Urinary bladder (tissue), 4 donors: Measurements from ENCODE around the gene GPR150. TPM values are rescaled to one million over a fixed set of nuclear protein-coding genes. Genes with fewer than 3 reads are reported as not detected.
A peak's percentile ranks its signal among the peaks of the same experiment; 100 is the strongest.
"Not testable (repeated sequence)": the region's sequence is repeated elsewhere in the genome, so short reads cannot be mapped to it uniquely, and the experiment has no call there.

Experiments used
- DNase-seq: peaks from one replicate; pipeline ENCODE4 v3.0.0-alpha.2; 2015; ENCODE audit errors: extremely low spot score
- H3K27ac ChIP-seq: one replicate; pipeline ENCODE4 v1.5.1; 2013; ENCODE audit warnings: low read depth, mild to moderate bottlenecking, moderate library complexity
- H3K36me3 ChIP-seq: one replicate; pipeline ENCODE4 v1.6.1; 2013; ENCODE audit warnings: mild to moderate bottlenecking, moderate library complexity; ENCODE audit not compliant: insufficient read depth
- H3K4me1 ChIP-seq: one replicate; pipeline ENCODE4 v1.6.1; 2013; ENCODE audit warnings: mild to moderate bottlenecking, moderate library complexity; ENCODE audit not compliant: insufficient read depth
- H3K4me3 ChIP-seq: one replicate; pipeline ENCODE4 v1.5.1; 2013; ENCODE audit warnings: low read depth, low read length
- WGBS: extraction: QIAGEN DNeasy Blood & Tissue Kit; methylation state at CpG from one replicate; pipeline ENCODE4 v1.1.7; 2013; 5-methylcytosine and 5-hydroxymethylcytosine counted together
- polyA plus RNA-seq: library from polyadenylated mRNA; stranded (reverse); fragments of 200-250 nt; gene quantifications from one replicate; pipeline ENCODE4 v1.2.3, GENCODE V29; 2013
- total RNA-seq: library from RNA; depleted of rRNA; stranded (reverse); fragments of >200 nt; gene quantifications from one replicate; pipeline ENCODE4 v1.2.3, GENCODE V29; 2014
- donor health status: healthy with polysubstance abuse.
- donor health status: healthy.

Gene GPR150
- total and polyA plus RNA-seq, 2 donors = 0.73 TPM; not detected in 1

DNA sequence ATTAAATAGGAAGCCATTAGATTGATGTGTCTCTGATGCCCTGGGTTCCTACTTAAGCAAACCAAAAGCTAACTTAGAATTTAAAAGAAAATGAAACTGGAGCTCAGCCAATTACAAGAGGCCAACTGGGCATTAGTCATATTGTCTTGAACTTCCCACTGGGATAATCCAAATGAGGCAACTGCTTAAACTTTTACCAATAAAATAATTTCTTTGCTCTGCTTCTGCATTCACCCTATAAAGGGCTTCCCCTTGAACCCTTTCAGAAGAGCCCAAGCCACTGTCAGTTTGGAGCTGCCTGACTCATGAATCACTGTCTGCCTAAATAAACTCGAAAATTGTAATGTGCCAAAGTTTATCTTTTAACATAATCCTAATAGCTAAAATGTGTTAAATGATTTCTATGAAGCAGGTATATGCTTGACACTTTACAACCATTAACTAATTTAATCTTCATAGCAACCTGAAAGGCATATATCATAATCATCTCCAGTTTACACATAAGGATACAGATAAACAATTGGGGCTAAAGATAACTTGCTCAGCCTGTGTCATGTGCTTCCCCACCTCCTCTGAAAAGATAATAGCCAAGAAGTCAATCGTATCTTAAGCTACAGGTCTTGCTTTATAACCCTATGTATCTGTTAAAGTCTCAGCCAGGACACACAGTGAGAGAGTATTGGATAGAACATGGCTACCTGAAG, 11.5 kb downstream of the GPR150 start:
- Histone ChIP-seq H3K4me1 (no peaks in the 10 kb centered on the region), H3K36me3 (no peaks in the 10 kb centered on the region), H3K27ac (no peak overlapping the region), H3K4me3 (no peak overlapping the region)
- WGBS = 53% methylated on average over 2 of the region's 2 CpGs
- no peak for DNase-seq

DNA sequence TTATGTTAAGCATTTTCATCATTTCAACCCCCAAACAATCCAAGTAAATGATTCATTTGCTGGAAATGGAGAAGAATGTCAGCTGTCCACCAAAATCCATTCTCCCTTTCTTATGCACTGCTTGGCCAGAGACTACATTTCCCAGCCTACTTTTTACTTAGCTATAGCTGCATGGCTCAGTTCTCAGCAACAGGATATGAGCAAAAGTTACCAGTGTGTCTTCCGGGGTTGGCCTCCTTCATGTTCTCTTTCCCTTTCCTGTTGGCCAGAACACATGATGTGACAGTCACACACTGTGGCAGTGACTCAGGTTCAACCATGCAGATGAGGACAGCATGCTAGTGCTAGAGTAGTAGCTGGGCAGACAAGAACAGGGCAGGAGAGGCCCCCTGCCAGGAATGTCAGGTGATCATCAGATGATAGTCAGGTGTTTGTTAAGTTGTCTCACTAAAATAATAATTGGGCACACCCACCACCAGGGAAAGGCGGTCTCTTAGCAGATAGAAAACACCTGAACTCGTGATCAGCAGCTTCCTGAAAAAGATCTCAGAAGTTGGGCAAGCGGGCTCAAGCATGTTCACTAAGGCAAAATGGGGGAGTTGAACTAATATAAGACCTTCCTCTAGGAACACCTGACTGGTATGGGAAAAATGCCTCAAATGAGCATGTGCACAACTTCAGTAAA, 12.2 kb downstream of the GPR150 start:
- 86% methylated on average over 4 of the region's 4 CpGs for WGBS
- H3K36me3 ChIP-seq = no peaks in the 10 kb centered on the region
- no peaks in the 10 kb centered on the region for H3K4me1 ChIP-seq
- H3K27ac ChIP-seq = no peak overlapping the region
- no peak for DNase-seq
- no peak overlapping the region for H3K4me3 ChIP-seq

DNA sequence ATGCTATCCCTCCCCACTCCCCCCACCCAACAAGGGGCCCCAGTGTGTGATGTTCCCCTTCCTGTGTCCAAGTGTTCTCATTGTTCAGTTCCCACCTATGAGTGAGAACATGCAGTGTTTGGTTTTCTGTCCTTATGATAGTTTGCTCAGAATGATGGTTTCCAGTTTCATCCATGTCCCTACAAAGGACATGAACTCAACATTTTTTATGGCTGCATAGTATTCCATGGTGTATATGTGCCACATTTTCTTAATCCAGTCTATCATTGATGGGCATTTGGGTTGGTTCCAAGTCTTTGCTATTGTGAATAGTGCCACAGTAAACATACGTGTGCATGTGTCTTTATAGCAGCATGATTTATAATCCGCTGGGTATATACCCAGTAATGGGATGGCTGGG, 13.1 kb downstream of the GPR150 start:
- H3K36me3 ChIP-seq, DNase-seq, H3K4me1 ChIP-seq, H3K27ac ChIP-seq, H3K4me3 ChIP-seq: not testable (repeated sequence)
- 93% methylated on average over 2 of the region's 2 CpGs for WGBS

DNA sequence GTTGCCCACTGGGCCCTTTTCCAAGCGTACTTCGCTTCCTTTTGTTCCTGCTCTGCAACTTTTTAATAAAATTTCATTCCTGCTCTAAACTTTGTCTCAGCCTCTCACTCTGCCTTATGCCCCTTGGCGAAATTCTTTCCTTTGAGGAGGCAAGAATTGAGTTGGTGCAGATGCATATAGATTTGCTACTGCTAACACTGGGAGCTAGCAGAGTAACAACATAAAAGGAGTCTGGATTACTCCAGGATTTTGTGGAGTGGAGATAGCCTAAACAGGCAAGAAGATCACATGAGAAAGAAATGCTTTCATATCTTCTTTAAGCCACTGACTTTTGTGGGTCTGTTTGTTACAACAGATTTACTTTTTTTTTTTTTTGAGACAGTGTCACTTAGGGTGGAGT, 13.8 kb downstream of the GPR150 start:
- H3K4me3 ChIP-seq = no peak overlapping the region
- DNase-seq = no peak
- H3K36me3 ChIP-seq = no peaks in the 10 kb centered on the region
- H3K27ac ChIP-seq = no peak overlapping the region
- WGBS = 93% methylated on average over 3 of the region's 3 CpGs
- no peaks in the 10 kb centered on the region for H3K4me1 ChIP-seq

DNA sequence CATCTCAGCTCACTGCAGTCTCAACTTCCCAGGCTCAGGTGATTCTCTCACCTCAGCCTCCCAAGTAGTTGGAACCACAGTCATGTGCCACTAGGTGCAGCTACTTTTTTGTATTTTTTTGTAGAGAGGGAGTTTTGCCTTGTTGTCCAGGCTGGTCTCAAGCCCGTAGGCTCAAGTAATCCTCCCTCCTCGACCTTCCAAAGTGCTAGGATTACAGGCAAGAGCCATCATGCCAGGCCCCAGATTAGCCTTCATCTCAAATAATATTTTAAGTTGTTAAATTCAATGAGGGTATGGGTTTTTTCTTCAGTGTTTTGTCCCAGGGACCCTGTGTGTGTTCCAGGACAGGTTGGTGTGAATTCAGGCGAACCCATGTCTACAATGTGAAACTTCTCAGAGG, 14.2 kb downstream of the GPR150 start:
- Histone ChIP-seq H3K4me3 (no peak overlapping the region), H3K27ac (no peak overlapping the region), H3K36me3 (no peaks in the 10 kb centered on the region), H3K4me1 (no peaks in the 10 kb centered on the region)
- DNase-seq = no peak
- 86% methylated on average over 3 of the region's 3 CpGs for WGBS

DNA sequence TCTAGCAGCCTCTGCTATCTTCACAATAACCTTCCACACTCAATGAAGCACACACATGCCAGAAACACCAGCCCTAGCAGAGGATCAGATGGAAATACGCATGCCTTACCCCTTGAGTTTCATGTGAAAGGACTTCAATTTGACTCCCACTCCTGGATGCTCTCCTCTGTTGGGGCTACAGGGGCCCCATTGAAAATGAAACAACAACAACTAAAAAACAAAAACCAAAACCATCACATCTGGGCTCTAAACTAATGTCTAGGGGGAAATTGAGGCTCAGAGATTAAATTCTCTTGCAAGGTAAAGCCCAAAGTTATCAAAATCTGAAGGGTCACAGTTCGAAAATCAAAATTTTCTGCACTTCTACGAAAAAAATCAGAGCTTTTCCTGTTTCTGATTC, 18.7 kb downstream of the GPR150 start:
- no peaks in the 10 kb centered on the region for H3K36me3 ChIP-seq
- H3K4me1 ChIP-seq = no peaks in the 10 kb centered on the region
- WGBS = 78% methylated on average over 3 of the region's 3 CpGs
- no peak overlapping the region for H3K27ac ChIP-seq
- no peak overlapping the region for H3K4me3 ChIP-seq
- DNase-seq = no peak

DNA sequence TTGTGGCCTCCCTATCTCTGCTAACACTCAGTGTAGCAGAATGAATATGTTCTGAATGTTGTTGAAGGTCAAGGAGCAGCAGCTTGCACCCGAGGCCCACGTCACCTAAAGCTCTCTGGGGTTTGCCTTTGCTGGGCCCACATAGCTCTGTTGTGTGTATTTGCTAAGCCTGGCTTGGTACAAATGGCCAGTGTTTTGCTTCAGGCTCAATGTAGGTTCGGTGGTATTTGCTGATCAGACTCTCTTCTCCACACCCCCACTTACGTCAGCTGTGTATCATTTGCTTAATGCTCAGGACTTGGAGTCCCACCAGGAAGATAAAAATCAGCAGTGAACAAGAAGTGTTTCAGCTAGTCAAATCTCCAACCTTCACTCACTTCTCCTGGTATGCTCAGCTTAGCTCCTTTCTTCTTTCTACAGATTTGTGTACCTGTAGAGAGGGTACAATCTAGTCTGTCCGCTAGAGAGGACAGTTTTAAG, 21.9 kb downstream of the GPR150 start:
- Histone ChIP-seq H3K36me3 (no peaks in the 10 kb centered on the region), H3K27ac (peak overlapping the region; percentile 83), H3K4me3 (no peak overlapping the region), H3K4me1 (no peaks in the 10 kb centered on the region)
- no peak for DNase-seq
- 63% methylated on average over 5 of the region's 5 CpGs for WGBS

DNA sequence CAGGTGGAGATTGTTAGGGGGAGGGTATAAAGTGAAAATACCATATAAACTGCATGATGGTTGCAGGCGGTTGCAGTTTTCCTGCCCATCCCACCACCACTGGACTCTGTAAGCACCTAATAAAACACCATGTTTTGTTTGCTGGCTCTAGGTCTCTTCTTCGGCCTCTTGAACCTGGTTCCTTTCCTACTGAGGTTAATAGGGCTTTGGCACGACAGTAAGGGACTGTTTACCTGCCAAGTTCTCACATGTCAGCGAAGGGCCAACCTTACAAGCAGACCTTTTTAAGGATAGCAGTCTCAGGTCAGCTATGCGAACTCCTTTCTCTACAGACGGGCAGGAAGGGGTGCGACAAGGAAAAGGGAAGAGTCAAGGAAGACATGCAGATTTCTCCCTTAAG, 23.3 kb downstream of the GPR150 start:
- H3K4me1 ChIP-seq = no peaks in the 10 kb centered on the region
- no peak overlapping the region for H3K27ac ChIP-seq
- DNase-seq = no peak
- H3K36me3 ChIP-seq = no peaks in the 10 kb centered on the region
- WGBS = 81% methylated on average over 7 of the region's 7 CpGs
- H3K4me3 ChIP-seq = no peak overlapping the region

DNA sequence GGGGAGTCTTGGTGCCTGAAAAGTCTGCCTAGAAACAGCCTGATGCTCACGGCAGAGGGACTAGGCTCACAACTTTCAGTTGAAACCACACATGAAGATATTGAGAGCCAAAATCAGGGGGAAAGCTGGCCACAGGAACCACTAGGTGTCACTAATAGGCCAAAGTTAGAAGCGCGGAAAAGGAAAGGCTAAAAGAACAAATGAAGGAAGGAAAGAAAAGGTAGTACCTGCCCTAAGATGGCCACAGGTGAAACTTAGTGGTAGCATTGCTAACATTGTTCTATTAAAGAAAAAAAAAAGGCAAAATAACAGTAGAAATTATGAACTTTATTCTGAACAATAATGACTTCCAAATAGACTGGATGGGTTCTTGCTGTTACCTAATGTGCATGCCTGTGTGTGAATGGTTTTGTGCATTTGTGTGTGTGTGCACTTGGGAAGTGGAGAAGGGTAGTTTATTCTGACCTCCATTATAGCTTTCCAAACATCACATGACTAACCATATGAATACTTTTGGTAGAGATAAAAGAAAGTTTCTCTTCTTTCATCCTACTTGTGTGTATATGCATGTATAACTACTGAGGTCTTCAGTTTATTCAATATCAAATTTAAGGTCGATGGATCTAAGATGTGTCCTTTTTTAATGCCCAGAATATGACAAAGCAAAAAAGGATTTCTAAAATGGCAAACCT, 24.6 kb downstream of the GPR150 start:
- WGBS = 12% methylated on average over 4 of the region's 4 CpGs
- H3K36me3 ChIP-seq = no peaks in the 10 kb centered on the region
- H3K4me3 ChIP-seq = no peak overlapping the region
- H3K4me1 ChIP-seq = no peaks in the 10 kb centered on the region
- DNase-seq = no peak
- H3K27ac ChIP-seq = no peak overlapping the region

DNA sequence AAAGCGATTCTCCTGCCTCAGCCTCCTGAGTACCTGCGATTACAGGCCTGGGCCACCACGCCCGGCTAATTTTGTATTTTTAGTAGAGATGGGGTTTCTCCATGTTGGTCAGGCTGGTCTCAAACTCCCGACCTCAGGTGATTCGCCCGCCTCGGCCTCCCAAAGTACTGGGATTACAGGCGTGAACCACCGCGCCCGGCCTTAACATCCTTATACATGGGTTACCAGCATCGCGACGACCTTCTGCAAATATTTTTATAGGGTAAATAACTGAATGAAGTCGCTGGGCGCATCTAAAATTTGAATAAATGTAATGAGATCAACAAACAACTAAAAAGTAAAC, 26.3 kb downstream of the GPR150 start:
- not testable (repeated sequence) for H3K36me3 ChIP-seq, DNase-seq, H3K4me1 ChIP-seq
- whole genome bisulfite sequencing = 77% methylated on average over 17 of the region's 17 CpGs
- Histone ChIP-seq H3K27ac (peak overlapping the region; percentile 38), H3K4me3 (peak overlapping the region; percentile 47)

DNA sequence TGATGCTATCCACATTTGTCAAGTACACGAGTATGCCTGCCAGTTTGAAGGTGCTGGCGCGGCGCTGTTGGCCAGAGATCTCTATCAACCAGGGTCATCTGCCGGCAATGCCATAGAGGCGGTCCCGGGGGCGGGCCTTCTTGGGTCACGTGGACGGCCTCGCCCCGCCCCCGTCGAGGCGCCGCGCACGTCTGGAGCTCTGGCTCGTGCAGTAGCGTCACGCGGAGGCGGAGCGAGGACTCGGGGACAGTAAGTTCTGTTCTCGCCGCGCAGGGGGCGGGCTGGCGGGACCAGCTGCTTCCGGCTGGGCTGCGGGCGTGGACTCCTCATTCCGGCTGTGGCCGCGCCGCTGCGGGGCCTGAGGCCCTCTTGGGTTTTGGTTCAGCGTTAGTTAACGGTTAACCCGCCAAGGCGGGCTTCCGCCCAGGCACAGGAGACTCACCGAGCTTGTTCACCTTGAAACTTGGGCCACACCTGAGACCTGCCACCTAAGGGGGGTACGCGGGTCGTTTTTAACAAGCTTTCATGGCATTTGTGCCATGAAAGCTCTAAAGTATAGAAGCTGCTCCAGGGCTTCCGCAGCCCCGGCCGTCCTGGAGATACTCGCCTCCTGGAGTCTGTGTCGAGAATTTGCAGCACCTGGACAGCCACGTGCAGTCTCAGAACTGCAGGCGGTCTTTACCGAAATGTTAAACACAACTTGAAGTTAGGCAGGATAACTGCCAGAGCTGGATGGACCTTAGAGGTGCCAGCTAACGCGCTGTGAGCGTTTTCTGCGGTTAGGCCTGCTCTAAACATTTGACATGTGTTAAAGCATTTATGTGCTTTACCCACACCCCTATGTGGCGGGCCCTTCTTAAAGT, 26.9 kb downstream of the GPR150 start, which contains the start of gene RFESD:
TSS of gene RFESD (plus strand) at position 209 of the 863 bp plus-strand sequence. CDS start 5,495 bp downstream, outside the sequence.
- H3K4me3 ChIP-seq = peak within 1 kb of the TSS; percentile 47
- H3K4me1 ChIP-seq = no peaks in the 10 kb centered on the region
- 1% methylated on average over 60 of the region's 60 CpGs for WGBS
- H3K36me3 ChIP-seq = no peaks in the 10 kb centered on the region
- peak within 1 kb of the TSS; percentile 97 for H3K27ac ChIP-seq
- peak; percentile 91 for DNase-seq

DNA sequence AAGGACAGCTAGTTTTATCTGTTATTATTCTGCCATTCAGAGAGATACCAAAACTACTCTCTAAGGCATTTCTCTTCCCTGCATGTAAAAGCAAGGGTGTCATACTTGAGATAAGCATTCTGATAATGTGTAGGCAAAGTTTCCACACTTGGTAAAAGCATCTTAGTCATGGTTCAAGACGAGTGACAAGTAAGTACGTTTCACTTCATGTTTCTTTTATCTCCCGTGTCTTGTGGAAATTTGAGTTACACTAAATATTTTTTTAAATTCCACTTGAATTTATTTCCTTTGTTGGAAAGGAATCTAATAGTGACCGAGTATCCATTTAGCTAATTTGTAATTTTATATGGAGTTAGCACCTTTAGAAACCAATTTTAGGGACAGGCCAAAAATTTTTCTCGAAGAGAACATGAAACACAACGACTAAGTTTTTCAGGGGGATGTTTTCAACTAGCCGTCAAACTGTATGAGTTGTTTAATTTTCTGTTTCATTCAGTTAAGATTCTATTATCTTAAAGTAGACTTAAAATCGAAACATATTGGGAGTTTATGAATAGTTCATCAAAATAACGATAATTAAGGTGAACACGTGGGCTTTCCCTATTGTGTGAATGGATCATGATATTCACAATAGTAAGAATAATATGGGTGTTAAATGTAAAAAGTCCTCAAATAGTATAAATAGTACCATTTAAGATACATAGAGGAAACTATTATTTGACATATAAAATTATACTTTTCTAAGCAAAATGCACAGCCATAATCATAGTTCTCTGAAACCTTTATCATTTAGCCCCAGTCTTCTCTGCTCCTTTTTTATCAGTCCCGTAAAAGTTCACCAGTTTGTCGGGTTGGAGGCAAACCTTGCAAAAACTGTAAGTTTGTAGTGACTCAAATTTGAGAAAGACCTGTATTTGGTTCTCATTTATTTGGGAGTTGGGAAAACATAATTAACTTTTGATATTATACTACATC, 28.3 kb downstream of the GPR150 start:
- peak overlapping the region; percentile 67 for H3K27ac ChIP-seq
- no peaks in the 10 kb centered on the region for H3K36me3 ChIP-seq
- no peaks in the 10 kb centered on the region for H3K4me1 ChIP-seq
- WGBS = 76% methylated on average over 12 of the region's 12 CpGs
- no peak overlapping the region for H3K4me3 ChIP-seq
- no peak for DNase-seq
